ENCODE results near the gene TMEM25. TPM values are rescaled to one million over a fixed set of nuclear protein-coding genes. Genes with fewer than 3 reads are reported as not detected.

The TMEM25 gene
- polyA plus RNA-seq, 2 of the 4 experiments (the other 2 are of a cell fraction) = 0.56 to 0.75 TPM

GRCh38 chr11:118544647-118545010 is 13.6 kb downstream of the TMEM25 start:
- no peaks in the 10 kb centered on the region for H3K9me3 ChIP-seq
- H3K4me3 ChIP-seq = no peak overlapping the region
- WGBS (ENCODE audit: missing lambda C conversion rate) = 55% methylated on average over 3 of the region's 3 CpGs
- no peak for FAIRE-seq
- H3K27ac ChIP-seq = no peak overlapping the region
- CTCF ChIA-PET = no interaction called here
- no peak for DNase-seq (ENCODE audit: low read depth in 1 of 2, low spot score in 1 of 2)
- ATAC-seq = no peak
- no peak for TF ChIP-seq JUNB (IDR thresholded peaks at IDR 0.05)
- TF ChIP-seq HDAC2 (IDR thresholded peaks at IDR 0.05) = no peak
- TF ChIP-seq CHD4 (IDR thresholded peaks at IDR 0.05; ENCODE audit: borderline replicate concordance) = no peak
- TF ChIP-seq EHMT2 (IDR thresholded peaks at IDR 0.05; ENCODE audit: low read depth) = no peak
- TF ChIP-seq, protein P1, sequence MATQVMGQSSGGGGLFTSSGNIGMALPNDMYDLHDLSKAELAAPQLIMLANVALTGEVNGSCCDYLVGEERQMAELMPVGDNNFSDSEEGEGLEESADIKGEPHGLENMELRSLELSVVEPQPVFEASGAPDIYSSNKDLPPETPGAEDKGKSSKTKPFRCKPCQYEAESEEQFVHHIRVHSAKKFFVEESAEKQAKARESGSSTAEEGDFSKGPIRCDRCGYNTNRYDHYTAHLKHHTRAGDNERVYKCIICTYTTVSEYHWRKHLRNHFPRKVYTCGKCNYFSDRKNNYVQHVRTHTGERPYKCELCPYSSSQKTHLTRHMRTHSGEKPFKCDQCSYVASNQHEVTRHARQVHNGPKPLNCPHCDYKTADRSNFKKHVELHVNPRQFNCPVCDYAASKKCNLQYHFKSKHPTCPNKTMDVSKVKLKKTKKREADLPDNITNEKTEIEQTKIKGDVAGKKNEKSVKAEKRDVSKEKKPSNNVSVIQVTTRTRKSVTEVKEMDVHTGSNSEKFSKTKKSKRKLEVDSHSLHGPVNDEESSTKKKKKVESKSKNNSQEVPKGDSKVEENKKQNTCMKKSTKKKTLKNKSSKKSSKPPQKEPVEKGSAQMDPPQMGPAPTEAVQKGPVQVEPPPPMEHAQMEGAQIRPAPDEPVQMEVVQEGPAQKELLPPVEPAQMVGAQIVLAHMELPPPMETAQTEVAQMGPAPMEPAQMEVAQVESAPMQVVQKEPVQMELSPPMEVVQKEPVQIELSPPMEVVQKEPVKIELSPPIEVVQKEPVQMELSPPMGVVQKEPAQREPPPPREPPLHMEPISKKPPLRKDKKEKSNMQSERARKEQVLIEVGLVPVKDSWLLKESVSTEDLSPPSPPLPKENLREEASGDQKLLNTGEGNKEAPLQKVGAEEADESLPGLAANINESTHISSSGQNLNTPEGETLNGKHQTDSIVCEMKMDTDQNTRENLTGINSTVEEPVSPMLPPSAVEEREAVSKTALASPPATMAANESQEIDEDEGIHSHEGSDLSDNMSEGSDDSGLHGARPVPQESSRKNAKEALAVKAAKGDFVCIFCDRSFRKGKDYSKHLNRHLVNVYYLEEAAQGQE (IDR thresholded peaks at IDR 0.05) = no peak
- no peak for TF ChIP-seq PHF8 (IDR thresholded peaks at IDR 0.05; ENCODE audit: borderline replicate concordance, low read depth)
- TF ChIP-seq, protein P2, sequence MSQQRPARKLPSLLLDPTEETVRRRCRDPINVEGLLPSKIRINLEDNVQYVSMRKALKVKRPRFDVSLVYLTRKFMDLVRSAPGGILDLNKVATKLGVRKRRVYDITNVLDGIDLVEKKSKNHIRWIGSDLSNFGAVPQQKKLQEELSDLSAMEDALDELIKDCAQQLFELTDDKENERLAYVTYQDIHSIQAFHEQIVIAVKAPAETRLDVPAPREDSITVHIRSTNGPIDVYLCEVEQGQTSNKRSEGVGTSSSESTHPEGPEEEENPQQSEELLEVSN (IDR thresholded peaks at IDR 0.05; ENCODE audit: borderline replicate concordance, low read depth) = no peak
- no peak for TF ChIP-seq POLR2A (IDR thresholded peaks at IDR 0.05; ENCODE audit: low read length)
- no peak for TF ChIP-seq MYC (IDR thresholded peaks at IDR 0.05; ENCODE audit: borderline replicate concordance, low read length)
- TF ChIP-seq NFE2L2 (conservative IDR thresholded peaks at IDR 0.05; ENCODE audit: low read length) = no peak
- no peak for TF ChIP-seq ZNF302 (CRISPR knock-in tag; IDR thresholded peaks at IDR 0.05)
- TF ChIP-seq POLR2AphosphoS2 (conservative IDR thresholded peaks at IDR 0.05; ENCODE audit: low read length) = no peak
- no peak for TF ChIP-seq MAZ (IDR thresholded peaks at IDR 0.05; ENCODE audit: borderline replicate concordance, low read depth, low read length)
- H3K4me2 ChIP-seq = no peak overlapping the region
- no peaks in the 10 kb centered on the region for H3K4me1 ChIP-seq
- POLR2A ChIA-PET = no interaction called here

- CTCF ChIA-PET = no interaction called here
- no peak overlapping the region for H3K4me2 ChIP-seq
- H3K4me3 ChIP-seq = no peak overlapping the region
- no peaks in the 10 kb centered on the region for H3K9me3 ChIP-seq
- no peak overlapping the region for H3K27ac ChIP-seq
- H3K4me1 ChIP-seq = no peaks in the 10 kb centered on the region
- DNase-seq (ENCODE audit: low read depth in 1 of 2, low spot score in 1 of 2) = no peak
- no peak for ATAC-seq
- TF ChIP-seq, protein P3, sequence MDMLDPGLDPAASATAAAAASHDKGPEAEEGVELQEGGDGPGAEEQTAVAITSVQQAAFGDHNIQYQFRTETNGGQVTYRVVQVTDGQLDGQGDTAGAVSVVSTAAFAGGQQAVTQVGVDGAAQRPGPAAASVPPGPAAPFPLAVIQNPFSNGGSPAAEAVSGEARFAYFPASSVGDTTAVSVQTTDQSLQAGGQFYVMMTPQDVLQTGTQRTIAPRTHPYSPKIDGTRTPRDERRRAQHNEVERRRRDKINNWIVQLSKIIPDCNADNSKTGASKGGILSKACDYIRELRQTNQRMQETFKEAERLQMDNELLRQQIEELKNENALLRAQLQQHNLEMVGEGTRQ (IDR thresholded peaks at IDR 0.05) = no peak
- TF ChIP-seq, protein P4, sequence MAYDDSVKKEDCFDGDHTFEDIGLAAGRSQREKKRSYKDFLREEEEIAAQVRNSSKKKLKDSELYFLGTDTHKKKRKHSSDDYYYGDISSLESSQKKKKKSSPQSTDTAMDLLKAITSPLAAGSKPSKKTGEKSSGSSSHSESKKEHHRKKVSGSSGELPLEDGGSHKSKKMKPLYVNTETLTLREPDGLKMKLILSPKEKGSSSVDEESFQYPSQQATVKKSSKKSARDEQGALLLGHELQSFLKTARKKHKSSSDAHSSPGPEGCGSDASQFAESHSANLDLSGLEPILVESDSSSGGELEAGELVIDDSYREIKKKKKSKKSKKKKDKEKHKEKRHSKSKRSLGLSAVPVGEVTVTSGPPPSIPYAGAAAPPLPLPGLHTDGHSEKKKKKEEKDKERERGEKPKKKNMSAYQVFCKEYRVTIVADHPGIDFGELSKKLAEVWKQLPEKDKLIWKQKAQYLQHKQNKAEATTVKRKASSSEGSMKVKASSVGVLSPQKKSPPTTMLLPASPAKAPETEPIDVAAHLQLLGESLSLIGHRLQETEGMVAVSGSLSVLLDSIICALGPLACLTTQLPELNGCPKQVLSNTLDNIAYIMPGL (CRISPR knock-in tag; IDR thresholded peaks at IDR 0.05; ENCODE audit: borderline replicate concordance) = no peak
- 74% methylated on average over 5 of the region's 5 CpGs for WGBS (ENCODE audit: missing lambda C conversion rate)
- POLR2A ChIA-PET = no interaction called here
- no peak for FAIRE-seq
These were observed 14.5 kb downstream of the TMEM25 start for GRCh38 chr11:118545533-118545932.

- Histone ChIP-seq H3K4me3 (no peak overlapping the region), H3K4me2 (no peak overlapping the region), H3K9me3 (no peaks in the 10 kb centered on the region), H3K4me1 (no peaks in the 10 kb centered on the region), H3K27ac (no peak overlapping the region)
- ATAC-seq (no peak), DNase-seq (ENCODE audit: low read depth in 1 of 2, low spot score in 1 of 2) (no peak), FAIRE-seq (no peak)
- WGBS (ENCODE audit: missing lambda C conversion rate) = 91% methylated on average over 2 of the region's 2 CpGs
- ChIA-PET CTCF (no interaction called here), POLR2A (no interaction called here)
- TF ChIP-seq CBX8 (IDR thresholded peaks at IDR 0.05) = no peak
- no peak for TF ChIP-seq TFCP2L1 (CRISPR knock-in tag; IDR thresholded peaks at IDR 0.05)
- no peak for TF ChIP-seq CEBPB (IDR thresholded peaks at IDR 0.05)
These were observed 16.1 kb downstream of the TMEM25 start for GRCh38 chr11:118547132-118547531.

Data from A549 (cell line).